ENCODE measurements around the gene ESM1. TPM values are rescaled to one million over a fixed set of nuclear protein-coding genes. Genes with fewer than 3 reads are reported as not detected.

The ESM1 gene
- total RNA-seq, 1 donor from 2014 or later: 0.35 TPM

GRCh38 chr5:54988218-54988617 is 2.8 kb upstream of the ESM1 start:
- H3K4me3 ChIP-seq (ENCODE audit: low read depth, low read length): no peak overlapping the region
- DNase-seq (ENCODE audit: low read depth): no peak
- TF ChIP-seq CTCF (conservative IDR thresholded peaks at IDR 0.05; ENCODE audit: low read depth, low read length): no peak

DNA sequence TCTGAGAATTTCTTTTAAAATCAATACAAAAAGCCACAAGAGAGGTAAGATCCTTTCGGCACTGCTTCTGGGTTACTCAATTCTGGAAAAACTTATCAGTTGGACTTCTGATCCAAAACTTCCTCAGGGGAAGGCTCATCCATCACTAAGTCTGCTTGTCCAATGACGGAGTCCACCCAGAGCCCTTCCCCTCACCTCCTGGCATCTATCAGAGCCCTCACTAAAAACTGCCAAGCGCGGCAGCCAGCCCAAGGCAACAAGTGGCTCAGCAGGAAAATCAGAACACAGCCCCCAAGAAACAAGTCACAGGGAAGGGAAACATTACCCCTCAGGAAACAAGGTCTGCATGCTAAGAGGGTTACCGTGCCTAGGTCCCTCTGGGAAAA is 869 bp upstream of the ESM1 start:
- DNase-seq (ENCODE audit: low read depth): no peak
- no peak for TF ChIP-seq CTCF (conservative IDR thresholded peaks at IDR 0.05; ENCODE audit: low read depth, low read length)
- H3K4me3 ChIP-seq (ENCODE audit: low read depth, low read length): no peak overlapping the region

DNA sequence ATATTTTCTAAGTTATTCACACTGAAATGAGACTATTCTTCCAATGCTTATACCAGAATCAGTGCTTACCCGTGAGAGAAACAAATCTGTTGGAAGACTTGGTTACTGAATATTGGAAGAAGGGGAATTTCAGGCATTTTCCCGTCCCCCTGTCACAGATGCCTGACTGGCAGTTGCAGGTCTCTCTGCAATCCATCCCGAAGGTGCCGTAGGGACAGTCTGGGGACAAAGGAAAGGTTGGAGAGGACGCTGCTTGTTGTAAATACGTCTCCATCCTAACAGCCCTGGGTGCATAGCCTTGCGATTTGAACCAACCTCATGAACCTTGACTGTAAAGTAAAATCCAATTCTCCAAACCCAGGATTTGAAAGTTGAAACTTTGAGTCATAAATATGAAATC is 3.5 kb downstream of the ESM1 start:
- no peak for DNase-seq (ENCODE audit: low read depth)
- H3K4me3 ChIP-seq (ENCODE audit: low read depth, low read length): no peak overlapping the region
- TF ChIP-seq CTCF (conservative IDR thresholded peaks at IDR 0.05; ENCODE audit: low read depth, low read length): no peak

DNA sequence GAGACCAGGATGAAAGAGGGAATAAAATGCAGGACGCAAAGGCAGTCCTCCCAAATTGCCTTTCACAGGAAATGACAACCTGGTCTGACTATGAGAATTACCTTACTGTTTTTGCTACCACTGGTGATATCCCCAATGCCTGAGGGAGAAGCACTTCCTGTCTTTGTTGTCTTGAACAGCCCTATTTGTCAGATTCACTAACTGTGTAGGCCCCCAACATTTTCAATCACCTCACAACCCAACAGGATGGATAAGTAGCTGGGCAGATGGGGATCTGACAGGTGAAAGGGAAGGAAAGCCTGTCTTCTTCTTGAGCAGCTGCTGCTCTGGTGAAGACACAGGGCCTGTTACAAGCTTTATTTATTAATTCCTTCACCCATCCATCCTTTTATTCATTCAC is 9.7 kb downstream of the ESM1 start:
- DNase-seq (ENCODE audit: low read depth): no peak
- TF ChIP-seq CTCF (conservative IDR thresholded peaks at IDR 0.05; ENCODE audit: low read depth, low read length): no peak
- no peak overlapping the region for H3K4me3 ChIP-seq (ENCODE audit: low read depth, low read length)

GRCh38 chr5:54969856-54970828 is 15.3 kb downstream of the ESM1 start:
- no peak overlapping the region for H3K4me3 ChIP-seq (ENCODE audit: low read depth, low read length)
- TF ChIP-seq CTCF (conservative IDR thresholded peaks at IDR 0.05; ENCODE audit: low read depth, low read length): no peak
- no peak for DNase-seq (ENCODE audit: low read depth)

DNA sequence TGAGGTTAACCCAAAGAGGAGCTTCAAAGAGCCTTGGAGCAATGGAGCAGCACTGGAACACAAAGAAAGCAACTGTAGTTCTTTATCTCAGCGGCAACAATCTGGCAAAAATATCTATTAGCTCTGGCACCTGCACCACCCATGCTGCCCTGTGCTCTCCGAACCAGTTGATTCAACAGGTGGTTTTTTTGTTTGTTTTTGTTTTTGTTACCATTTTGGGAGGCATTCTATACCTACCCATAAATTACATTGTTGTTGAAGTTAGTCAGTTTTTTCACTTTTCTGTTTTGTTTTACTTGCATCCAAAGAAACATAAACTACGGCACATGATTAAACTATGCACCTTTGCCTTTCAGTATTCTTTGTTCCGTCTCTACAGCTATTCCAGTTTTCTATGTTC is 16.2 kb downstream of the ESM1 start:
- TF ChIP-seq CTCF (conservative IDR thresholded peaks at IDR 0.05; ENCODE audit: low read depth, low read length): no peak
- DNase-seq (ENCODE audit: low read depth): no peak
- H3K4me3 ChIP-seq (ENCODE audit: low read depth, low read length): no peak overlapping the region

- no peak for TF ChIP-seq CTCF (conservative IDR thresholded peaks at IDR 0.05; ENCODE audit: low read depth, low read length)
- no peak for DNase-seq (ENCODE audit: low read depth)
- H3K4me3 ChIP-seq (ENCODE audit: low read depth, low read length): no peak overlapping the region
Measured at GRCh38 chr5:54965806-54966205, 19.6 kb downstream of the ESM1 start.

Data from epithelial cell of proximal tubule (primary cell).